DMS114 treated with DMSO at 0.1 percent for 48 hours (cell line): ENCODE data around the gene PCBP3.
"Not testable (repeated sequence)": the region's sequence is repeated elsewhere in the genome, so short reads cannot be mapped to it uniquely, and the experiment has no call there.

ENCODE experiments used
- DNase-seq: peaks from one replicate; lab custom pipeline; 2025; ENCODE audit not compliant: unreplicated experiment; lab: John Stamatoyannopoulos, UW

Gene PCBP3

GRCh38 chr21:45669382-45669781 is 25.9 kb downstream of the PCBP3 start:
- no peak for DNase-seq

GRCh38 chr21:45670731-45671130 is 27.2 kb downstream of the PCBP3 start:
- DNase-seq: no peak

DNA sequence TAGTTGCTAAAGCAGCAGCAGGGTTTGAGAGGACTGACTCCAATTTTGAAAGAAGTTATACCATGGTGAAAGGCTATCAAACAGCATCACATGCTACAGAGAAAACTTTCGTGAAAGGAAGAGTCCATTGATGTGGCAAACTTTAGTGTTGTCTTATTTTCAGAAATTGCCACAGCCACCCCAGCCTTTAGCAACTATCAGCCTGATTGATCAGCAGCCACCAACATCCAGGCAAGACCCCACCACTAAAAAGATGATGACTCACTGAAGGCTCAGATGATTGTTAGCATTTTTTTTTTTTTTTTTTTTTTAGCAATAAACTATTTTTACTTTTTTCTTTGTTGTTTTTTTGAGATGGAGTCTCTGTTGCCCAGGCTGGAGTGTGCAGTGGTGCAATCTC is 35.3 kb downstream of the PCBP3 start:
- DNase-seq: not testable (repeated sequence)

GRCh38 chr21:45680215-45680614 is 36.7 kb downstream of the PCBP3 start:
- no peak for DNase-seq

- no peak for DNase-seq
Measured at GRCh38 chr21:45695086-45695485, 51.6 kb downstream of the PCBP3 start.

GRCh38 chr21:45698493-45699184 is 55.1 kb downstream of the PCBP3 start:
- no peak for DNase-seq

GRCh38 chr21:45699251-45699942 is 55.9 kb downstream of the PCBP3 start:
- no peak for DNase-seq

- no peak for DNase-seq
Measured at GRCh38 chr21:45699966-45700365, 56.4 kb downstream of the PCBP3 start.

- no peak for DNase-seq
Measured at GRCh38 chr21:45700461-45700860, 56.9 kb downstream of the PCBP3 start.

DNA sequence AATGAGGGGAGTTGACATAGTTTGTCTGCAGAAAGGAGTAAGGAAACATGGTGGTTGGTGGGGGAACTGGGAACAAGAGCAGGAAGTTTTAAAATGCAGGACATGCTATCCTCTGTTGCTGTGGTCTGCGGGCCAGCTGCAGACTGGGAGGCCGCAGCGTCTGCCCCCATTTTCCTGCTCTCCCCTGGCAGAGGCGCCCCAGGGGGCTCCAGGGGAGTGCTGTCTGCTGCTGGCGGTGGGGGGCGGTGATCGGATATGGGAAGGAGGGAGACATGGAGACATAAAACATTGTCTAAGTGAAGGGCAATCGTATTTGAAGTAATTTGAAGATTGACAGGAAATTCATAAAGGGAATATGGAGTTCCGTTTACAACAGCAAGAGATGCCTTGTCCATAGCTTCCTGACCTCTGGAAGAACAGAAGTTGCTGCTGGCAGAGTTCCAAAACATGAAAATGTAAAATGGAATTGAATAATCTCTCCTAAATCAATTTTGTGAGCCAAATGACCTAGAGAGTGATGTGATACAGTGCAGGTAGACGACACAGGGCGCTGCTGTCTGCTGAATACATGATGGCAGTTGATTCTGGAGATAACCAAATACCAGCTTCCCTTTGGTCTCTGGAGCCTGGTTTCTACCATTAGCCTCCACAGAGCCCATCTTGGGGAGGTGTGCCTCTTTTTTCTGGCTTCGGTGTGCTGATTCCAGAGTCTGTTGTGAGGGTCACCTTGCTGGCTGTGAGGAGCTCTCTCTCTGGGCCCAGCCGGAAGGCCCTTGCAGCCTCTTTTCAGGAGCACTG is 61.0 kb downstream of the PCBP3 start:
- no peak for DNase-seq

DNA sequence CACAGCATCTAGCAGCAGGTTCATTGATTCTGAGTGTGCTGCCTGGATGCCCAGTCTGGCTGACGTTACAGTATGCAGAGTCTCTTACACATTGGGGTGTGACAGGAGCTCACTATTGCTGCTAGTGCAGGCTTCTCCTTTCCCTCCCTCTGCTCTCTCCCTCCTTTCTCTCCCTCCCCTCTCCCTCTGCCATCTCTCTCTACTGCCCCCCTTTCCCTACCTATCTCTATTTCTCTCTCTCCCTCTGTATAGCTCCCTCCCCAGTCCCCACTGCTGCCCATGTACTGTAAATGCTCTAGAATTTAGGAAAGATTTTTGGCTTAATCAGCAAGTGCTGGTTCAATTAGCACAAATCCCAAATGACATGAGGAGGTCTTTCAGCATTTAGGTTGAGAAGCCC is 62.8 kb downstream of the PCBP3 start:
- DNase-seq: no peak

DNA sequence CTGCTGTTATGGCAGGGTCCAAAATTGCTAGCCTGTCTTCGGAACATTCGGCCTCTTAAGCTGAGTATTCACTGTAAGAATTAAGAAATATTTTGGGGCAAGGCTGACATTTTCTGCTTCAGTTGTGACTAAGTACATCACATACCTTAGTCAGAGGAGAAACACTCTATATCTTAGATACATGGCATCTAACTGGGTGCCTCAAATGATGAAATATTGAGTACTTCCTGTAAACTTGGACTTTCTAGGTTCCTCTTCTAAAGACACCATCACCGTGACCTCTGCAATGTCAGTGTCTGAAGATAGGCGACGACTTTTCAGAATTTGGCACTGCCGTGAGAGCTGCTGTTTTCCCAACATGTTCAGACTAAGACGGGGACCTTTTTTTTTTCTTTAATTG is 65.6 kb downstream of the PCBP3 start:
- DNase-seq: no peak

- DNase-seq: no peak
Measured at GRCh38 chr21:45709696-45710268, 66.3 kb downstream of the PCBP3 start.

- DNase-seq: not testable (repeated sequence)
Measured at GRCh38 chr21:45710306-45710705, 66.8 kb downstream of the PCBP3 start.

DNA sequence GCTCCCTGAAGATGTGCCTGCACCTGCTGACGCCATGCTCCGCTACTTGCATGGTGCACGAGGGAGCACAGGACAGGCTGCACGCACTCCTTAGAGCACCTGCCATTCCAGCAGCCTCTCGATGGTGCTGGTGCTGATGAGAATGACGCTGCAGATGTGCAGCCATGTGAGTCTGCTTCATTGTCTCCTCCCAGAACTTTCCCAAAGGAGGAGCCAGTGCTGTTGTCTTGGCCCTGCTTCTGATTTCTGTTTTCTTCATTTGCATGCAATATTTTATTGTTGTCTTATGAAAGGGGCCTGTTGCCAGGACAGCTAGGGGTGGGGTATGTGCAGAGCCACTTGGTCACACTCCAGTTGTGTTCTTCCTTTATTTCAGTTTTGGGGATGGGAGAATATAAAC is 70.1 kb downstream of the PCBP3 start:
- no peak for DNase-seq

GRCh38 chr21:45715441-45715840 is 71.9 kb downstream of the PCBP3 start:
- no peak for DNase-seq

- DNase-seq: no peak
Measured at GRCh38 chr21:45718413-45718812, 74.9 kb downstream of the PCBP3 start.

- DNase-seq: no peak
Measured at GRCh38 chr21:45719177-45719802, 75.8 kb downstream of the PCBP3 start.

- not testable (repeated sequence) for DNase-seq
Measured at GRCh38 chr21:45720204-45720603, 76.7 kb downstream of the PCBP3 start.

- no peak for DNase-seq
Measured at GRCh38 chr21:45721671-45722070, 78.1 kb downstream of the PCBP3 start.
